GM04503 (cell line): ENCODE measurements around the gene AKAP6.
"Not testable (repeated sequence)": the region's sequence is repeated elsewhere in the genome, so short reads cannot be mapped to it uniquely, and the experiment has no call there.

ENCODE experiments used
- DNase-seq: peaks from one replicate; pipeline ENCODE4 v3.0.0-alpha.2; 2012; ENCODE audit warnings: low read depth

The AKAP6 gene

GRCh38 chr14:32757568-32757967, 428.5 kb downstream of the AKAP6 start:
- DNase-seq = no peak

- DNase-seq = peak; percentile 5
These were observed 432.4 kb downstream of the AKAP6 start for GRCh38 chr14:32761381-32761968.

GRCh38 chr14:32762886-32763285, 433.8 kb downstream of the AKAP6 start:
- no peak for DNase-seq

- DNase-seq = no peak
These were observed 434.6 kb downstream of the AKAP6 start for GRCh38 chr14:32763673-32764072.

GRCh38 chr14:32764131-32764530, 435.0 kb downstream of the AKAP6 start:
- DNase-seq = no peak

- no peak for DNase-seq
These were observed 441.3 kb downstream of the AKAP6 start for GRCh38 chr14:32770422-32770821.

GRCh38 chr14:32774214-32774613, 445.1 kb downstream of the AKAP6 start:
- DNase-seq = no peak

GRCh38 chr14:32779840-32780239, 450.7 kb downstream of the AKAP6 start:
- no peak for DNase-seq

GRCh38 chr14:32784405-32784804, 455.3 kb downstream of the AKAP6 start:
- DNase-seq = no peak

- no peak for DNase-seq
These were observed 456.5 kb downstream of the AKAP6 start for GRCh38 chr14:32785585-32785984.

GRCh38 chr14:32786886-32787285, 457.8 kb downstream of the AKAP6 start:
- DNase-seq = no peak

GRCh38 chr14:32793033-32793432, 463.9 kb downstream of the AKAP6 start:
- not testable (repeated sequence) for DNase-seq

GRCh38 chr14:32800320-32800719, 471.2 kb downstream of the AKAP6 start:
- no peak for DNase-seq

GRCh38 chr14:32802295-32802694, 473.2 kb downstream of the AKAP6 start:
- no peak for DNase-seq

- DNase-seq = no peak
These were observed 476.9 kb downstream of the AKAP6 start for GRCh38 chr14:32805979-32806378.

- peak; percentile 13 for DNase-seq
These were observed 479.5 kb downstream of the AKAP6 start for GRCh38 chr14:32808644-32809043.

- no peak for DNase-seq
These were observed 480.2 kb downstream of the AKAP6 start for GRCh38 chr14:32809255-32809654.

GRCh38 chr14:32813401-32813800, 484.3 kb downstream of the AKAP6 start:
- DNase-seq = no peak

GRCh38 chr14:32814721-32815120, 485.6 kb downstream of the AKAP6 start:
- no peak for DNase-seq

- DNase-seq = no peak
These were observed 487.5 kb downstream of the AKAP6 start for GRCh38 chr14:32816588-32816987.

- DNase-seq = no peak
These were observed 488.7 kb downstream of the AKAP6 start for GRCh38 chr14:32817780-32818179.

GRCh38 chr14:32818581-32818980, 489.5 kb downstream of the AKAP6 start:
- DNase-seq = no peak

- no peak for DNase-seq
These were observed 491.1 kb downstream of the AKAP6 start for GRCh38 chr14:32820181-32820580.

GRCh38 chr14:32820682-32821081, 491.6 kb downstream of the AKAP6 start:
- no peak for DNase-seq
